GM21717 (cell line): ENCODE results near the gene EXOSC9.
A peak's percentile ranks its signal among the peaks of the same experiment; 100 is the strongest.
"Not testable (repeated sequence)": the region's sequence is repeated elsewhere in the genome, so short reads cannot be mapped to it uniquely, and the experiment has no call there.

Experiments
- ATAC-seq: cut with Tn5 transposase; IDR thresholded peaks from one replicate; pipeline ENCODE4 v1.9.1; 2021; ENCODE audit warnings: mild to moderate bottlenecking, moderate library complexity; ENCODE audit not compliant: unreplicated experiment

EXOSC9 gene, protein sequence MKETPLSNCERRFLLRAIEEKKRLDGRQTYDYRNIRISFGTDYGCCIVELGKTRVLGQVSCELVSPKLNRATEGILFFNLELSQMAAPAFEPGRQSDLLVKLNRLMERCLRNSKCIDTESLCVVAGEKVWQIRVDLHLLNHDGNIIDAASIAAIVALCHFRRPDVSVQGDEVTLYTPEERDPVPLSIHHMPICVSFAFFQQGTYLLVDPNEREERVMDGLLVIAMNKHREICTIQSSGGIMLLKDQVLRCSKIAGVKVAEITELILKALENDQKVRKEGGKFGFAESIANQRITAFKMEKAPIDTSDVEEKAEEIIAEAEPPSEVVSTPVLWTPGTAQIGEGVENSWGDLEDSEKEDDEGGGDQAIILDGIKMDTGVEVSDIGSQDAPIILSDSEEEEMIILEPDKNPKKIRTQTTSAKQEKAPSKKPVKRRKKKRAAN

GRCh38 chr4:121800961-121801714 is at the start of gene EXOSC9:
Gene EXOSC9, plus strand, starts transcription at chr4:121801323. Its CDS starts 102 bp downstream, at chr4:121801425.
- peak; percentile 85 for ATAC-seq

- not testable (repeated sequence) for ATAC-seq
Observed at GRCh38 chr4:121752142-121752541, 49.0 kb upstream of the EXOSC9 start.

DNA sequence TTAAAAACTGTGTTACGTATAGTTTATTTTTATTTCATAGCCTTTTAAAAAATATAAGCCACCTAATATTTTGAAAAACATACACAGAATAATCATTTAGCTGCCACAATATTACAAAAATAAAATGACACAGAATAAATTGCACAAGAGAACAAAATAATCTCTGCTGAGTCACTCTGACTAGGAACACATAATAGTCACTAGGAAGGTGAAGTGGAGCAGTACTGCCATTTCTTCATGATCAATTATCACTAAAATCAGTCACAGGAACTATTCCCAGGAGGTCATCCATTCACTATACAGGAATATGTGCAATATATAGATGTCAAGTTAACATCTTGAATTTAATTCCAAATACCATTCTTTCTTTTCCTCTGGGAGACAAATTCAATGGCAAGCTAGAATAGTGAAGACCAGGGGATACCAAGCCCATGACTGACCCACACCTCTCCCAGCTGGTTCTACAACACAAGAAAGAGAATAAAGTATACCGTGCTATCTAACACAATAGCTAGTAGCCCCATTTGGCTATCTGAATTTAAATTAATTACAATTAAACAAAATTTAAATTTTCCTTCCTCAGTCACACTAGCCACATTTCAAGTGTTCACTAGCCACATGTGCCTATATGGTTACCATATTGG is 42.1 kb upstream of the EXOSC9 start:
- ATAC-seq = no peak

- no peak for ATAC-seq
Observed at GRCh38 chr4:121760205-121760604, 40.9 kb upstream of the EXOSC9 start.

- ATAC-seq = no peak
Observed at GRCh38 chr4:121764303-121764701, 36.8 kb upstream of the EXOSC9 start.

DNA sequence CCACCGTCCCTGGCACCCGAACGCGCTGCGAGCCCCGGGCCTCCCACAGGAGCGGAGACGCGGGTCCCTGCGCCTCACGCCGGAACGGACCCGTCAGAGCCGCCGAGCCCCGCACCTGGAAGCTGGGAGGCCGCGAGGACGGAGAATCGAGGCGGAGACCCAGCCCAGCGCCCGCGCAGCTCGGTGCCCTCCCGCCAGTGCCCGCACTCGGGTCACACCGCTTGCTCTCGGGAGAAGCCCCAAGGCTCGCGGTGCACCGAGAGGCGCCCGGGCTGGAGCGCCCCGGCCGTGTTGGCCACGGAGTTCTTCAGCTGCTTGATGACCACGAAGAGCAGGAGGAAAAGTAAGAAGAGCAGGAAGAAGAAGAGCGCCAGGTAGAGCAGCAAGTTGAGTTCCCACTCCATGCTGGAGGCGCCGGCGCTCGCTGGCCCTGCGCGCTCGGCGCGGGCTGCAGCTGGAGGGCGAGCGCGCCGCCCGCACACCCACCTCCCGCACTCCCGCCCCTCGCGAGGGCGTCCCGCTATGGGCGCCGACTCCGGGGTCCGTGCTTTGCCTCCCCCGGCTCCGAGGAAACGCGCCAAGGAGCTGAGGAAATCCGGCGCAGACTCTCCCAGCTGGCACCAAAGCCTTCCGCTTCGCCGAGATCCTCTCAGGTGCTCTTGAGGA is 36.3 kb upstream of the EXOSC9 start, which contains the start of gene SMIM43:
SMIM43 (minus strand) TSS at position 463 of the 666 bp plus-strand sequence; CDS start at position 404, 59 bp downstream.
- no peak for ATAC-seq

DNA sequence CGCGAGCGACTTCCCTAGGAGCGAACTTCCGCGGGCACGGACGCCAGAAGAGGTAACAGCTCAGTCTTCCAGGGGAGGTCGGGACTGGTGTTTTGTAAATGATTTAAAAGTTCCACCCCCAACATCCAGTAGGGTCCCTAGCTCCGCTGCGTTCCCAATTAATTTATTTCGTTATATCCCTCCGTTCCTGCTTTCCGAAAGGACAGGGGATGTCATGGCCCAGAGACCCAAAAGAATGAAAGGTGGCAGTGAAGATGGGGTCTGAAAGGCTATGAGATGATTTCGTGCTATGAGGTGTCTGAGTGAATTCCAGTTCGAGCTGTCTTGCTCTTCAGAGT is 35.8 kb upstream of the EXOSC9 start:
- no peak for ATAC-seq

GRCh38 chr4:121765971-121766538 is 35.1 kb upstream of the EXOSC9 start:
- ATAC-seq = no peak

DNA sequence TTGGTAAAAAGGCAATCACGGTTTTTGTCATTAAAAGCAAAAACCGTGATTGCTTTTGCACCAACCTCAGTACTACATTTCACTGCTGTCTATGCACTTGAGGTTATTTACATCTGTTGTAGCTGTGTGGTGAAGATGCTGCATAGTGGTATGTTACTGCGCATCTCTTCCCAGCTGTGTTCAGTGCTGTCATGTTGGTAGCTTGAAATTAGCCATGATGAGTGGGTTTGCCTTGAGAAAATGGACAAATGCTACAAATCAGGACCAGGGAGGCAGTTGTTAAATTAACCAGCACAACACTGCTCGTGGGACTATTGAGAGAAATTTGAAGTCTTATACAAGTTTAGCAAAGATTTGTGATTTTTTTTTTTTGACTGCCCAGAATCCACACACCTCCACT is 34.0 kb upstream of the EXOSC9 start:
- no peak for ATAC-seq

DNA sequence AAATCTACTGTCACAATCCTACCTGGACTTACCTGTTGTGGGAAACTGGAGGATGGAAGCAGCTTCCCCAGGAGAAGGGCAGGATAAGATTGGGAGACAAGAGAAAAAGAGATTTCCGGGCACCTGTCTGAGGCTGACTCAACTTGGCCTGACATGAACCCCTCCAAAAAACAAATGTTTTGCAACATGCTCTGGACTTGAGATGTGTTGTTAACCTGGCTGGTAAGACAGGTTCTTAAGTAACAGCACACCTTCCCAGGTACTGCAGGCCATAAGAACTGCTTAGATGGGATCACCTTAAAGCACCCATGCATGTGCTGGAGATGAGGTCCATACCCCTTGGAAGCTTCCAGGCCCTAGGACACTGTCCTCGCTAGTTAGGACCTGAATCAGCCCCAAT is 31.8 kb upstream of the EXOSC9 start:
- ATAC-seq = no peak

- no peak for ATAC-seq
Observed at GRCh38 chr4:121771869-121772268, 29.3 kb upstream of the EXOSC9 start.

DNA sequence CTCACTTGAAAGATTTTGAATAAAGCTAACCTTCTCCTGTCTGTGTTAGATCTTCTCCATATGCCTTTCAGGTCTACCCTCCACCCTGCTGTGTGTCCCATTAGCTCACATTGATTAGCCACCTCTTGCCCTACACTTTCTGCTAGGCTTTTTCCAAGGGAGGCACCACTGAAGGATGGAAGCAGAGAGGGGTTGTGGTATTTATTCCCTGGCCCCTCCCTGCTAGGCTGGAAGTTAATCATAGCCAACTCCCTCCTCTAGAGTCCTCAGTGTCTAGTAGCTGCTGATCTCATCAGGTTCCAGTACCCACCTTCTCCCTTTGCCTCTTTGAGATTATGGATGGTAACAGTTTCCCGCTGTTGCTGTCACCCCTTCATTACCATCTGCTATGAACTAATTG is 27.2 kb upstream of the EXOSC9 start:
- ATAC-seq = no peak

GRCh38 chr4:121776610-121777401 is 24.3 kb upstream of the EXOSC9 start:
- ATAC-seq = no peak

DNA sequence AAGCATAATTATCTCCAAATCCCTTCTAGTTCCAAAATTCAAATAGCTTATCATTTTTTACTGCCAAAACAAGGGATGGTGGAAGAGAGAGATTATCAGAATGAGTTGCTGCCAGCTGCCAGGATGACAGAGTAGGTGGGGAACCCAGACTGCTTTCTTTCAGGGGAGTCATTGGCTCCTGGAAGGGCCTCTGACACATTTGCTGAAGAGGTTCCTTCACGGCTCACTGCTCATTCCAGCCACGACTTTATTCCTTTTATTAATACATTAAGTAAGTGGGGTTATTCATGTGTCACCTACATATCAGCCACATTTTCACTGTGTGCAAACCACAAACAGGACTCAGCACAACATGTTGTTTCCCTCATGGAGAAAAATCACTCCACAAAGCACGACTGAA is 23.5 kb upstream of the EXOSC9 start:
- peak; percentile 75 for ATAC-seq

DNA sequence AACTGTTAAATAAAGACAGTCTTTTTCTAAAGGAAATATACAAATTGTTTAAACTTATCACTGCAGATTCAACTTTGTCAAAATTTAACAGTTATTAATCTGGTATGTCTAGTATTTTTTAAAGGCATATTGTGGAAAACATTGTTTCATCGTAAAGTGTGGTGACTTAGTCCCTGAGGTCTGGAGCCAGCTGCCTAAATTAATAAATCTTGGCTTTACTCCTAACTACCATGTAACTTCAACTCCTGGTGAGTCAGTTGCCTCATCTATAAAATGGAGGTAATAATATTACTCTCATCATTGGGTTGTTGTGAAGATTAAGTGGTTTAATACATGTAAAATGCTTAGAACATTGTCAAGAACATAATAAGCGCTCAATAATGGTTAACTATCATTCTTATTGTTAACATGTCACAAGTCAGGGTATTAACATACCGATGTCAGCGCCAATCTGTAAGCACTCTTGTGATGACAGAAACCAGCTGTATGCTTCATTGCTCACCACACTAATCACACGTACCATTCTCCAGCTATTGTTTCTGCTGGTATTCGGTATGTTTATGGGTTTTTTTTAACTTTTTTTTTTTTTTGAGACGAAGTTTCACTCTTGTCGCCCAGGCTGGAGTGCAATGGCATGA is 22.0 kb upstream of the EXOSC9 start:
- ATAC-seq = no peak

GRCh38 chr4:121783210-121783609 is 17.9 kb upstream of the EXOSC9 start:
- no peak for ATAC-seq

GRCh38 chr4:121784401-121784800 is 16.7 kb upstream of the EXOSC9 start:
- no peak for ATAC-seq

DNA sequence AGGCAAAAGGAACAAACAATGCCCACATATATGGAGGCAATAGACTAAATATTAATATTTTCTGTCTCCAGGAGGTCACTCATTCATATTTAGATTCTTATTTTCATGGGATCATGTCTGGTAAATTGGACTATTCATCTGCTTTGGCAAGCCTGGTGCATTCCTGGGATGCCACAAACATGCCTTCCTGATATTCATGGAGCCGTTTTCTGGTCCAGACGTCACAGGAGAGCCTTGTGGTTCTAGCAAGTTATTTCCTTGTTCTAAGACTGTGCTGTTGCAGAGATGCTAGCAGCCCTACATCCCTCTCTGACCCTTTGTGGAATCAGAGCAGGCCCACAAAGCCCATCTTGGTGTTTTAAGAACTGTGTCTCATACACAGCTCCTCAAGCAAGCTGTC is 16.1 kb upstream of the EXOSC9 start:
- no peak for ATAC-seq

DNA sequence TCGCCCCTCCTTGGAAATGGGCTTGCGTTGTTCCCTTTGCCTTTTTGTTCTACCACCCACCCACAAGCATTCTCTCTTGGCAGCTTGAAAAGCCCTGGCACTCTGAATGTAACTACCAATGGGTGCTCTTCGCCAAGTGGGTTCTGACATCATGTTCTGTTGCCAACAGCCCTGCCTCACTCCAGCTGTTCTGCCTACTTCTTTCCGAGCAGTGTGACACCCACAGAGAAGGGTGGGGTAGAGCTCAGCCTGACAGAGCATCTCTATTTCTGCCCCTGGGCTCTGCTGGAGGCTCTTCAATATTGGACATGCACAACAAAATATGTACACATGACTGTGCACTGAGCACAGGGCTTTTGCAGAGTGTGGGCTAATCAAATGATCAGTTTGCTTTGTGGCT is 15.6 kb upstream of the EXOSC9 start:
- ATAC-seq = no peak
